GM20000 (cell line): ENCODE data around the gene CDC14A.
A peak's percentile ranks its signal among the peaks of the same experiment; 100 is the strongest.
"Not testable (repeated sequence)": the region's sequence is repeated elsewhere in the genome, so short reads cannot be mapped to it uniquely, and the experiment has no call there.

Source experiments
- DNase-seq: peaks from one replicate; pipeline ENCODE4 v3.0.0; 2012; ENCODE audit warnings: low spot score
- TF ChIP-seq, protein P1 (sequence below): IDR thresholded peaks from 2 replicates; pipeline ENCODE4 v1.5.1; 2012; ENCODE audit warnings: mild to moderate bottlenecking, control low read depth; ENCODE audit errors: extremely low read depth, missing control alignments

CDC14A gene

DNA sequence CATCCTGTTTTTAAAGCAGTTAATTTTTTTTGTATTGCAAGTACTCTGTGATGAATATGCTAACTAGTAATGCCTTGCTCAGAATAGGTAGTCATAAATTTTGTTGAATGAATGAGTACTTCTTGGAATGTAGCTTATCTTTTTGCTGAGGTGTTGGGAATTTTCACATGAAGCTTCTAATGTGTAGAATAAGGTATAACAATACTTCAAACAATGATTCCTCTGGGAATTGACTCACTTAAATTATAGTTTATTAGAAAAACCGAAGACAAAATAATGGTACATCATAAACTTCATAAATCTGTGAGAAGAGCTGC lies 13.9 kb downstream of the CDC14A start:
- TF ChIP-seq, protein P1, sequence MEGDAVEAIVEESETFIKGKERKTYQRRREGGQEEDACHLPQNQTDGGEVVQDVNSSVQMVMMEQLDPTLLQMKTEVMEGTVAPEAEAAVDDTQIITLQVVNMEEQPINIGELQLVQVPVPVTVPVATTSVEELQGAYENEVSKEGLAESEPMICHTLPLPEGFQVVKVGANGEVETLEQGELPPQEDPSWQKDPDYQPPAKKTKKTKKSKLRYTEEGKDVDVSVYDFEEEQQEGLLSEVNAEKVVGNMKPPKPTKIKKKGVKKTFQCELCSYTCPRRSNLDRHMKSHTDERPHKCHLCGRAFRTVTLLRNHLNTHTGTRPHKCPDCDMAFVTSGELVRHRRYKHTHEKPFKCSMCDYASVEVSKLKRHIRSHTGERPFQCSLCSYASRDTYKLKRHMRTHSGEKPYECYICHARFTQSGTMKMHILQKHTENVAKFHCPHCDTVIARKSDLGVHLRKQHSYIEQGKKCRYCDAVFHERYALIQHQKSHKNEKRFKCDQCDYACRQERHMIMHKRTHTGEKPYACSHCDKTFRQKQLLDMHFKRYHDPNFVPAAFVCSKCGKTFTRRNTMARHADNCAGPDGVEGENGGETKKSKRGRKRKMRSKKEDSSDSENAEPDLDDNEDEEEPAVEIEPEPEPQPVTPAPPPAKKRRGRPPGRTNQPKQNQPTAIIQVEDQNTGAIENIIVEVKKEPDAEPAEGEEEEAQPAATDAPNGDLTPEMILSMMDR, result no peak
- no peak for DNase-seq

DNA sequence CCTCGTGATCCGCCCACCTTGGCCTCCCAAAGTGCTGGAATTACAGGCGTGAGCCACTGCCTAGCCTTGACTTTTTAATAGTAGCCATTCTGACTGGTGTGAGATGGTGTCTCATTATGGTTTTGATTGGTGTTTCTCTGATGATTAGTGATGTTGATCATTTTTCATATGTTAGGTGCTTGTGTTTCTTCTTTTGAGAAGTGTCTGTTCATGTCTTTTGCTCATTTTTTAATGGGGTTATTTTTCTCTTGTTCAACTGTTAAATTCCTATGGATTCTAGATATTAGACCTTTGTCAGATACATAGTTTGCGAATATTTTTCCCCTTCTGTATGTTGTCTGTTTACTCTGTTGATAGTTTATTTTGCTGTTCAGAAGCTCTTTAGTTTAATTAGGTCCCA lies 17.0 kb downstream of the CDC14A start:
- not testable (repeated sequence) for DNase-seq

DNA sequence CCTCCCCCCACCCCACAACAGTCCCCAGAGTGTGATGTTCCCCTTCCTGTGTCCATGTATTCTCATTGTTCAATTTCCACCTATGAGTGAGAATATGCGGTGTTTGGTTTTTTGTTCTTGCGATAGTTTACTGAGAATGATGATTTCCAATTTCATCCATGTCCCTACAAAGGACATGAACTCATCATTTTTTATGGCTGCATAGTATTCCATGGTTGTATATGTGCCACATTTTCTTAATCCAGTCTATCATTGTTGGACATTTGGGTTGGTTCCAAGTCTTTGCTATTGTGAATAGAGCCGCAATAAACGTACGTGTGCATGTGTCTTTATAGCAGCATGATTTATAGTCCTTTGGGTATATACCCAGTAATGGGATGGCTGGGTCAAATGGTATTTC lies 21.6 kb downstream of the CDC14A start:
- not testable (repeated sequence) for DNase-seq

DNA sequence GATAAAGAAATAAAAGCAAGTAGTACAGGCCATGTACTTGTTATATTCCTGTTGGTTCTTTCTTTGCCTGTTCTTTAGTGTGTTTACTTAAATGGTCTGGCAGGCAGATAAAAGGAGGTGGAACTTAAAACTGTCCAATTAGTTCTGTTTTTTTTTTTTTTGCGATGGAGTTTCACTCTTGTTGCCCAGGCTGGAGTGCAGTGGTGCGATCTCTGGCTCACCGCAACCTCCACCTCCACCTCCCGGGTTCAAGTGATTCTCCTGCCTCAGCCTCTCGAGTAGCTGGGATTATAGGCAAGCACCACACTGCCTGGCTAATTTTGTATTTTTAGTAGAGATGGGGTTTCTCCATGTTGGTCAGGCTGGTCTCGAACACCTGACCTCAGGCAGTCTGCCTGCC lies 24.6 kb downstream of the CDC14A start:
- not testable (repeated sequence) for DNase-seq

DNA sequence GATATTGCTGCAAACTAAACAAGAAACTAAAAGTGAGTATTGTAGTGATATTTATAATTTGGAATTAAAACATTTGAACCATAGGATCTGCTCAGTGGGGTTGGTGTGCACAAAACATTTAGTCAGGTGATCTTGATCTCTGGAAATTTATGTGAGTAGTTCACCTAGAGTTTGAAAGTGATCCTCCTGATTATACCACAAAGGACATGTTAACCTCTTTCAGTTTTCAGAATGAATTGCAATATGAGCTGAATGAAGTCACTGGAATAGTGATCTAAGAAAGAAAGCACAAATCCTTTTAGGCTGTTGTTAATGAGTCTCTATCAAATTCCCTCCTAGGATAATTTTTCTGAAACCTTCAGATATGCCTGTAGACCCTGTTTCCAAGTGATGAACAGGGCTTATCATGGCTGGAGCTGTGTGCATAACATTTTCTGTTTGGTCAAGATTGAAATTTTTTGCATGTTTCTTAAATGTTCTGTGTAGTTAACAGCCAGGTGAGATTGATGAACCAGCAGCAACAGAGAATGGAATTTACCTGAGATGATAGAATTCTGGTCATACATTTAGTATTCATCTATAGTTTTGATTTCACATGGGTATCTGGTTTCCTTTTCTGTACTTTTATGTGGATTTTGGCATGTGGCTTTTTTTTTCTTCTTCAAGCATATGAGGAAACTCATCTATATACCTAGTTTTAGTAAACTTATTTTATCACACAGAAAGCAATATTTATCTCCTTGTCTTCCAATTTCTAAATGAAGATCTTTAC lies 25.5 kb downstream of the CDC14A start:
- TF ChIP-seq, protein P1, result no peak
- peak; percentile 48 for DNase-seq

DNA sequence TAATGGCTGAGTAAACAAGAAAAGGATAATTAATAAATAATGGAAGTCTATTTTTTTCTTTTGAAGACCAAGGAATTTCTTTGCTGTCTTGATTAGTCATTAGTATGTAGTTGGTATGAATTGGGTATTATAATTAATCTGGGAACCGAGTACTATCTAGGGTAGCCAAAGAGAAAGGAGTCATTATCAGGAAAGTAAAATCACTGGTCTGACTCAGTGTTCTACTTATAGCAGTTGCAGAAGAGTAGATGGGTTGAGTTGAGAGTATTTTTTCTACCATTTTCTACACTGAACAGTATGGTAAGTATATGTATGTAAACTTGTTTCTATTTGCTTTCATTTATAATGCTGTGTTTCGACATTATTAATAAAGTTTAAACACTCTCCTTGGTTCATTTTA lies 26.6 kb downstream of the CDC14A start:
- TF ChIP-seq, protein P1, result no peak
- DNase-seq, result no peak

DNA sequence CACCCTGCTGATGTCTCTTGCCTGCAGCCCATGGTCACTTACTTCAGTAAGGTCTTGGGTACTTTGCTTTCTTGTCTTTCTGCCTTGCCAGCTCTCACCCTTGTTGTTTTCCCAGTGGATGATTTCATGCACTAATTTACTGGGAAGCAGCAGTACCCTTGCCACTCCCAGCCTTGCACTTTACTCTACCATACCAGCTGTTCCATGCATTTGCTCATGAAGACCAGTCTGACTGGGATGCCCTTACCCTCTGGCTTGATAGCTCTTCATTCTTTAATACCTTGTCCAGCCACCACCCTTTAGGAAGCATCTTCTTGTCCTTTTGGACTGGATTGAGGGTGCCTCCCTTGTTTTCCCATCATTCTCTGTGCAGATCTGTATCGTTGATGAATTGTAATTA lies 28.3 kb downstream of the CDC14A start:
- TF ChIP-seq, protein P1, result no peak
- no peak for DNase-seq

DNA sequence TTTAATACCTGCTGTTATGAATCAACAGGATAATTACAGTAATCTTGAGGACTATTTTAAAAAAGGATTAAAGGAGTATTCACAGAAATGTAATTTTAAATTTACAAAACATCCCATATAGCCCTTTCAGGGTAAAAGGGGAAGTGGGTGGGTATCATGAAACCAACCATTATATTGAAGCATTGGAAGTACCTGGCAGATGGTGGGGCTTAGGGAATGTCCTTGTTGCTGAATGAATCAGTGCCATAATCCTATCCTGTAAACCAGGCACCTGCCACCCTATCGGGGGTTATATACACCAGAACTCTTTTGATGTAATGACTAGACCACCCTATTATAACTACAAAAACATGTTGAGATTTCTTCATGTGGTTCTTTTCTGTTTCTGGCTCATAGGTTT lies 30.4 kb downstream of the CDC14A start:
- TF ChIP-seq, protein P1, result no peak
- DNase-seq, result no peak

DNA sequence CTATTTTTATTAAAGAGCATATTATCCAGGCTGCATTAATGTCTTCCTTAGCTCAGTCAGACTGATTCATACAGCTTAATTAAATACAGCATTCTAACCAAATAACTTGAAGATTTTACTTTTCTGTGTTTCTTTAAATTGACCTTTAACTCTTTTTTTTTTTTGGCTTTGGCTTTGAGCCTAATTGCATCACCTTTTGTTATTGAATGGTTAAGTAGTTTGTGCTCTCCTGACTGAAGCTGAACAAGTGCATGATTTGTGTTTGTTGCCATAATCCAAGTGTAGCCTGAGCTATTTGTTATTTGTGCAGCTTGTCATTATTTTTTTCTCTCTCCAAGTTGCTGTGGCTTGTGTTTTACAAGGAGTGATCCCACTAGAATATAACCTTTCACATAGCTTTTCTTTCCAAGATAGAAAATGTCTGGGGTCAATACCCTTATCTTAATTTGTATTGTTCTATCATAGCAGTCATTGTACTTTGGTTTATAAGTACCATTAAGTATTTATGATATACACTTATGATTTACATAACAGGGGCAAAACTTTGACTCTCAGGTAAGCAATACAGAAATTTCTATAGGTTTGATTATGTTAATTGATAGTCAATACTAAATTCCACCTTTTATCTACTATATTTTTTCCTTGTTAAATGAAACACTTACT lies 31.6 kb downstream of the CDC14A start:
- no peak for DNase-seq
- TF ChIP-seq, protein P1, result no peak
